ENCODE results near the gene PCDHGC3. TPM values are rescaled to one million over a fixed set of nuclear protein-coding genes. Genes with fewer than 3 reads are reported as not detected.
A peak's percentile ranks its signal among the peaks of the same experiment; 100 is the strongest.

Gene PCDHGC3
- total and polyA plus RNA-seq, 9 of the 15 experiments (the other 6 are each of a cell fraction or from before 2014, with no cell fraction given): 0.07 TPM; not detected in 8

DNA sequence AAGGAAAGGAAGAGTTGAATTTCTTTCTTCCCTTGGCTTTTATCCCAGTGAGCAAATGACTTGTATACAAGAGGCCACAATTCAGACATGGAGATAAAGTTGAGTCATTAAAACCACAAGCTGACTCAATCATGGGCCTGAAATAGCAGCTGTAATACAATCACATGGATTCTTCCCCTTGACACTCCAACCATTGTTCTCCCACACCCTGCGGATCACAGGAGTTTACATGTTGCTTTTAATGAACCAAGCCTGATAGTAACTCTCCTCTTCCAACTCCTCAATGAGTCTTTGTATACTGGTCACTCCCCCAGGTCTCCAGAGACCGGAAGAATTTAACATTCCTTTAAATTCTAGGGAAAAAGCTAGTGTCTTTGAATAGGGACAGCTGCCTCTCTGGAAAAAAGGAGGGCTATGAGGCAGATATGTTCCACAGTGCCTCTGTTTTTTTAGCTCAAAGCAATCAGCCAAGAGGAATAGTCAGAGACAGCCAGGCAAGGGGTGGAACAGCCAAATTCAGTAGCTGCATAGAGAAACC lies 45.5 kb downstream of the PCDHGC3 start (continued):
- TF ChIP-seq RBBP5 (IDR thresholded peaks at IDR 0.05; ENCODE audit: borderline replicate concordance, insufficient read depth, low read length, poor library complexity, severe bottlenecking) (no peak), JUNB (CRISPR knock-in tag; conservative IDR thresholded peaks at IDR 0.05) (peak; percentile 63; the same call in 1 of the 2 replicates), ZNF408 (CRISPR knock-in tag; IDR thresholded peaks at IDR 0.05; ENCODE audit: low read depth) (no peak), CBFA2T3 (IDR thresholded peaks at IDR 0.05) (peak; percentile 58), ZKSCAN8 (CRISPR knock-in tag; IDR thresholded peaks at IDR 0.05) (peak; percentile 87), SMAD3 (CRISPR knock-in tag; conservative IDR thresholded peaks at IDR 0.05) (0 out of 2 replicates have a peak, but pooled peaks have one; percentile 43), NCOR1 (IDR thresholded peaks at IDR 0.05) (no peak), ATF7 (IDR thresholded peaks at IDR 0.05) (peak; percentile 56; the same call in 1 of the 2 replicates), SOX6 (IDR thresholded peaks at IDR 0.05) (peak; percentile 96), CBFA2T2 (conservative IDR thresholded peaks at IDR 0.05) (peak; percentile 35), MCM5 (IDR thresholded peaks at IDR 0.05; ENCODE audit: low read depth) (no peak), ZBTB7A (IDR thresholded peaks at IDR 0.05; ENCODE audit: borderline replicate concordance, control insufficient read depth, low read depth, low read length) (no peak), EP300 (IDR thresholded peaks at IDR 0.05; ENCODE audit: low read length) (peak; percentile 51; the same call in 1 of the 2 replicates), SREBF1 (IDR thresholded peaks at IDR 0.05; ENCODE audit: borderline replicate concordance, low read depth, low read length) (no peak), NFE2 (IDR thresholded peaks at IDR 0.05; ENCODE audit: low read depth) (peak; percentile 61; the same call in 1 of the 2 replicates), TBL1XR1 (IDR thresholded peaks at IDR 0.05; ENCODE audit: low read length in 2 of 2) (peak in 1 of 2 experiments; percentile 33; a peak in 1 of 4 replicates), KLF1 (tag; IDR thresholded peaks at IDR 0.05) (no peak), TAF7 (tag; IDR thresholded peaks at IDR 0.05) (no peak), TARDBP (IDR thresholded peaks at IDR 0.05) (no peak), MEF2A (IDR thresholded peaks at IDR 0.05; ENCODE audit: control insufficient read depth, low read depth, low read length) (peak; percentile 92), U2AF2 (optimal IDR thresholded peaks at IDR 0.05; ENCODE audit: low read depth, low read length) (no peak), FOXK2 (conservative IDR thresholded peaks at IDR 0.05 in 1 of 2, IDR thresholded peaks at IDR 0.05 in 1 of 2; ENCODE audit: low read depth in 2 of 2) (peak; percentile 59 to 62; a peak in 3 of 4 replicates), DPF2 (IDR thresholded peaks at IDR 0.05) (peak; percentile 76), FOSL1 (tag; conservative IDR thresholded peaks at IDR 0.05) (peak; percentile 99), SMARCE1 (IDR thresholded peaks at IDR 0.05) (peak; percentile 85), TCF3 (CRISPR knock-in tag; IDR thresholded peaks at IDR 0.05) (peak; percentile 39; the same call in 1 of the 2 replicates), BCOR (IDR thresholded peaks at IDR 0.05) (no peak), JUN (IDR thresholded peaks at IDR 0.05; ENCODE audit: borderline replicate concordance, low read depth, low read length) (peak; percentile 87), JUN (CRISPR knock-in tag; IDR thresholded peaks at IDR 0.05; ENCODE audit: borderline replicate concordance) (peak; percentile 65; the same call in 1 of the 2 replicates)
- TF ChIP-seq, protein P1, sequence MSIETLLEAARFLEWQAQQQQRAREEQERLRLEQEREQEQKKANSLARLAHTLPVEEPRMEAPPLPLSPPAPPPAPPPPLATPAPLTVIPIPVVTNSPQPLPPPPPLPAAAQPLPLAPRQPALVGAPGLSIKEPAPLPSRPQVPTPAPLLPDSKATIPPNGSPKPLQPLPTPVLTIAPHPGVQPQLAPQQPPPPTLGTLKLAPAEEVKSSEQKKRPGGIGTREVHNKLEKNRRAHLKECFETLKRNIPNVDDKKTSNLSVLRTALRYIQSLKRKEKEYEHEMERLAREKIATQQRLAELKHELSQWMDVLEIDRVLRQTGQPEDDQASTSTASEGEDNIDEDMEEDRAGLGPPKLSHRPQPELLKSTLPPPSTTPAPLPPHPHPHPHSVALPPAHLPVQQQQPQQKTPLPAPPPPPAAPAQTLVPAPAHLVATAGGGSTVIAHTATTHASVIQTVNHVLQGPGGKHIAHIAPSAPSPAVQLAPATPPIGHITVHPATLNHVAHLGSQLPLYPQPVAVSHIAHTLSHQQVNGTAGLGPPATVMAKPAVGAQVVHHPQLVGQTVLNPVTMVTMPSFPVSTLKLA (conservative IDR thresholded peaks at IDR 0.05): peak in 1 of 2 experiments; percentile 52; a peak in 1 of 4 replicates
- TF ChIP-seq, protein P2, sequence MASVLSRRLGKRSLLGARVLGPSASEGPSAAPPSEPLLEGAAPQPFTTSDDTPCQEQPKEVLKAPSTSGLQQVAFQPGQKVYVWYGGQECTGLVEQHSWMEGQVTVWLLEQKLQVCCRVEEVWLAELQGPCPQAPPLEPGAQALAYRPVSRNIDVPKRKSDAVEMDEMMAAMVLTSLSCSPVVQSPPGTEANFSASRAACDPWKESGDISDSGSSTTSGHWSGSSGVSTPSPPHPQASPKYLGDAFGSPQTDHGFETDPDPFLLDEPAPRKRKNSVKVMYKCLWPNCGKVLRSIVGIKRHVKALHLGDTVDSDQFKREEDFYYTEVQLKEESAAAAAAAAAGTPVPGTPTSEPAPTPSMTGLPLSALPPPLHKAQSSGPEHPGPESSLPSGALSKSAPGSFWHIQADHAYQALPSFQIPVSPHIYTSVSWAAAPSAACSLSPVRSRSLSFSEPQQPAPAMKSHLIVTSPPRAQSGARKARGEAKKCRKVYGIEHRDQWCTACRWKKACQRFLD (CRISPR knock-in tag; IDR thresholded peaks at IDR 0.05): peak; percentile 37; the same call in 1 of the 2 replicates
